HEK293T (cell line): ENCODE results near the gene KCNC3.

Experiments
- BHLHE40 ChIP-seq: fragments of 450-650 bp; IDR thresholded peaks from 2 replicates; pipeline ENCODE4 v1.6.1; 2016; ENCODE audit warnings: mild to moderate bottlenecking, moderate library complexity, borderline replicate concordance
- ELF4 ChIP-seq: fragments of 450-650 bp; IDR thresholded peaks from 2 replicates; pipeline ENCODE4 v1.6.1; 2017; ENCODE audit warnings: antibody characterized with exemption
- HDGF ChIP-seq: fragments of 450-650 bp; IDR thresholded peaks from 2 replicates; pipeline ENCODE4 v1.6.1; 2017; ENCODE audit warnings: antibody characterized with exemption, borderline replicate concordance
- L3MBTL2 ChIP-seq: fragments of 450-650 bp; conservative IDR thresholded peaks from 2 replicates; pipeline ENCODE4 v1.6.1; 2016; ENCODE audit warnings: mild to moderate bottlenecking
- SUZ12 ChIP-seq: fragments of 450-650 bp; IDR thresholded peaks from 2 replicates; pipeline ENCODE4 v1.6.1; 2016; ENCODE audit warnings: mild to moderate bottlenecking
- TF ChIP-seq, protein P1 (sequence below): fragments of 450-650 bp; IDR thresholded peaks from 2 replicates; pipeline ENCODE4 v1.6.1; 2016

DNA sequence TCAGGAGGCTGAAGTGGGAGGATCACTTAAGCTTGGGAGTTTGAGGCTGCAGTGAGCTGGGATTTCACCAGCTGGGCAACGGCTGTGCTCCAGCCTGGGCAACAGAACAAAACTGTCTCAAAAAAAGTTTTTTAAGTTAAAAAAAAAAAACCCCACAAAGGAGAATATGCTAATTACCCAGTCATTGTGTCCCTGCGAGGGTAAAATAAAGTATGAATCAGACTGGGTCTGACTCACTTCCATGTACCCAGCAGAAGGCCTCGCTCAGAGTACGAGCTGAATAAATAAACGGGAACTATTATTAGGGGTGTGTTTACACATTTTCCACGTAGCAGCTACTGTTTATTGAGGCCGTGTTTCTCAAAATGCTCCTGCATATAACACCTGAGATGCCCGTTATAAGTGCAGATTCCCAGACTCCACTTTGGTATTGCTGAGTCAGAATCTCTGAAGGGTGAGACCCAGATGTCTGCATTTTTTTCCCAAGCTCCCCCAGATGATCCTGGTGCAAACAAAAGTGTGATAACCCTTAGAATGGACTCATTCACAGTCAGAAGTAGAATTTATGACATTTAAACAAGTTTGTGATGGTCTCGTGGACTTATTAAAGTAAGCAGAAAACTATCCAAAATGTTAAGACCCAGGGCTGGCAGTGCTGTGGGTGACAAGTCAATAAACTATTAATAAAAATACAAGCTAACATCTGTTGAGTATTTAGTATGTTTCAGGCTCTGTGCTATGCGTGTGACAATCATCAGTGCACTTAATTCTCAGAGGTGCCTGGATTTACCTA is 28.2 kb downstream of the KCNC3 start:
- no peak for TF ChIP-seq HDGF
- TF ChIP-seq SUZ12: no peak
- no peak for TF ChIP-seq BHLHE40
- no peak for TF ChIP-seq ELF4
- TF ChIP-seq, protein P1, sequence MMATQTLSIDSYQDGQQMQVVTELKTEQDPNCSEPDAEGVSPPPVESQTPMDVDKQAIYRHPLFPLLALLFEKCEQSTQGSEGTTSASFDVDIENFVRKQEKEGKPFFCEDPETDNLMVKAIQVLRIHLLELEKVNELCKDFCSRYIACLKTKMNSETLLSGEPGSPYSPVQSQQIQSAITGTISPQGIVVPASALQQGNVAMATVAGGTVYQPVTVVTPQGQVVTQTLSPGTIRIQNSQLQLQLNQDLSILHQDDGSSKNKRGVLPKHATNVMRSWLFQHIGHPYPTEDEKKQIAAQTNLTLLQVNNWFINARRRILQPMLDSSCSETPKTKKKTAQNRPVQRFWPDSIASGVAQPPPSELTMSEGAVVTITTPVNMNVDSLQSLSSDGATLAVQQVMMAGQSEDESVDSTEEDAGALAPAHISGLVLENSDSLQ: no peak
- TF ChIP-seq L3MBTL2: no peak
